ENCODE measurements around the gene PRDM13. TPM values are rescaled to one million over a fixed set of nuclear protein-coding genes. Genes with fewer than 3 reads are reported as not detected.
"Not testable (repeated sequence)": the region's sequence is repeated elsewhere in the genome, so short reads cannot be mapped to it uniquely, and the experiment has no call there.

Gene PRDM13
- total RNA-seq, 1 experiment from 2014 or later, result 0.11 TPM

DNA sequence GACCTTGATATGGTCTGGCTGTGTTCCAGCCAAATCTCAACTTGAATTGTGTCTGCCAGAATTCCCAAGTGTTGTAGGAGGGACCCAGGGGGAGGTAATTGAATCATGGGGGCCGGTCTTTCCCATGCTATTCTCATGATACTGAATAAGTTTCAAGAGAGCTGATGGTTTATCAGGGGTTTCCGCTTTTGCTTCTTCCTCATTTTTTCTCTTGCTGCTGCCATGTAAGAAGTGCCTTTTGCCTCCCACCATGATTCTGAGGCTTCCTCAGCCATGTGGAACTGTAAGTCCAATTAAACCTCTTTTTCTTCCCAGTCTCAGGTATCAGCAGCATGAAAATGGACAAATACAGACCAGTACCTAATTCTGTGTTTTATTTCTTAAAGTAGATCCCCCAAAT, 15.4 kb downstream of the PRDM13 start:
- ATAC-seq; H3K27ac Mint-ChIP-seq; H3K4me3 Mint-ChIP-seq; DNase-seq (ENCODE audit: low spot score); H3K36me3 Mint-ChIP-seq; H3K9me3 Mint-ChIP-seq; CTCF ChIA-PET; POLR2A ChIA-PET; H3K4me1 Mint-ChIP-seq: not testable (repeated sequence)
- peaks cover 89% of the 10 kb centered on the region for H3K27me3 Mint-ChIP-seq (ENCODE audit: low read depth)

DNA sequence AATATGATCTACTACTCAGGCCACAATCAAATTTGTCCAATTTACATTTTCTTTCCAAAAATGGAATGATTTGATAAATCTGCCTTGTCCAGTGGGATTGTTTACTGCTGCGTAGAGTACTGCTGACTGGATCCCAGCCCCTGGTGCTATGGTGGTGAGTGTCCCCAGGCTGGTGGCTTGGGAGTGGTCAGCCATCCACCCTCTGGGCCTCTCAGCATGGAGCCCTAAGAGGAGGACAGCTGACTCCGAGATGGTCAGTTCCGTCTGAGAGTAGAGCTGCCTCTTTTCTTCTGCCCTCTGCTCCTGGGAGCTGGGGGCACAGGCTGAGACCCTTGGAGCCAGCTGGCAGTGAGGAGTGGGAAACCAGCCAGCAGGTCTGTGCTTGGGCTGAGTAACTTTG, 22.7 kb downstream of the PRDM13 start:
- Mint-ChIP-seq H3K36me3 (no peaks in the 10 kb centered on the region), H3K27ac (no peak overlapping the region), H3K9me3 (peaks cover 4% of the 10 kb centered on the region; the same call in 1 of the 2 replicates), H3K4me3 (no peak overlapping the region), H3K27me3 (ENCODE audit: low read depth) (peaks cover 33% of the 10 kb centered on the region), H3K4me1 (no peaks in the 10 kb centered on the region)
- POLR2A ChIA-PET, result no interaction called here
- no peak for TF ChIP-seq JUN (CRISPR knock-in tag; IDR thresholded peaks at IDR 0.05)
- TF ChIP-seq, protein P1, sequence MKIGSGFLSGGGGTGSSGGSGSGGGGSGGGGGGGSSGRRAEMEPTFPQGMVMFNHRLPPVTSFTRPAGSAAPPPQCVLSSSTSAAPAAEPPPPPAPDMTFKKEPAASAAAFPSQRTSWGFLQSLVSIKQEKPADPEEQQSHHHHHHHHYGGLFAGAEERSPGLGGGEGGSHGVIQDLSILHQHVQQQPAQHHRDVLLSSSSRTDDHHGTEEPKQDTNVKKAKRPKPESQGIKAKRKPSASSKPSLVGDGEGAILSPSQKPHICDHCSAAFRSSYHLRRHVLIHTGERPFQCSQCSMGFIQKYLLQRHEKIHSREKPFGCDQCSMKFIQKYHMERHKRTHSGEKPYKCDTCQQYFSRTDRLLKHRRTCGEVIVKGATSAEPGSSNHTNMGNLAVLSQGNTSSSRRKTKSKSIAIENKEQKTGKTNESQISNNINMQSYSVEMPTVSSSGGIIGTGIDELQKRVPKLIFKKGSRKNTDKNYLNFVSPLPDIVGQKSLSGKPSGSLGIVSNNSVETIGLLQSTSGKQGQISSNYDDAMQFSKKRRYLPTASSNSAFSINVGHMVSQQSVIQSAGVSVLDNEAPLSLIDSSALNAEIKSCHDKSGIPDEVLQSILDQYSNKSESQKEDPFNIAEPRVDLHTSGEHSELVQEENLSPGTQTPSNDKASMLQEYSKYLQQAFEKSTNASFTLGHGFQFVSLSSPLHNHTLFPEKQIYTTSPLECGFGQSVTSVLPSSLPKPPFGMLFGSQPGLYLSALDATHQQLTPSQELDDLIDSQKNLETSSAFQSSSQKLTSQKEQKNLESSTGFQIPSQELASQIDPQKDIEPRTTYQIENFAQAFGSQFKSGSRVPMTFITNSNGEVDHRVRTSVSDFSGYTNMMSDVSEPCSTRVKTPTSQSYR (CRISPR knock-in tag; IDR thresholded peaks at IDR 0.05), result no peak
- TF ChIP-seq, protein P2, sequence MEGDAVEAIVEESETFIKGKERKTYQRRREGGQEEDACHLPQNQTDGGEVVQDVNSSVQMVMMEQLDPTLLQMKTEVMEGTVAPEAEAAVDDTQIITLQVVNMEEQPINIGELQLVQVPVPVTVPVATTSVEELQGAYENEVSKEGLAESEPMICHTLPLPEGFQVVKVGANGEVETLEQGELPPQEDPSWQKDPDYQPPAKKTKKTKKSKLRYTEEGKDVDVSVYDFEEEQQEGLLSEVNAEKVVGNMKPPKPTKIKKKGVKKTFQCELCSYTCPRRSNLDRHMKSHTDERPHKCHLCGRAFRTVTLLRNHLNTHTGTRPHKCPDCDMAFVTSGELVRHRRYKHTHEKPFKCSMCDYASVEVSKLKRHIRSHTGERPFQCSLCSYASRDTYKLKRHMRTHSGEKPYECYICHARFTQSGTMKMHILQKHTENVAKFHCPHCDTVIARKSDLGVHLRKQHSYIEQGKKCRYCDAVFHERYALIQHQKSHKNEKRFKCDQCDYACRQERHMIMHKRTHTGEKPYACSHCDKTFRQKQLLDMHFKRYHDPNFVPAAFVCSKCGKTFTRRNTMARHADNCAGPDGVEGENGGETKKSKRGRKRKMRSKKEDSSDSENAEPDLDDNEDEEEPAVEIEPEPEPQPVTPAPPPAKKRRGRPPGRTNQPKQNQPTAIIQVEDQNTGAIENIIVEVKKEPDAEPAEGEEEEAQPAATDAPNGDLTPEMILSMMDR (IDR thresholded peaks at IDR 0.05), result no peak
- no peak for TF ChIP-seq MYBL2 (CRISPR knock-in tag; IDR thresholded peaks at IDR 0.05)
- TF ChIP-seq ESRRA (CRISPR knock-in tag; IDR thresholded peaks at IDR 0.05; ENCODE audit: borderline replicate concordance), result no peak
- TF ChIP-seq GTF2I (CRISPR knock-in tag; conservative IDR thresholded peaks at IDR 0.05), result no peak
- TF ChIP-seq, protein P3, sequence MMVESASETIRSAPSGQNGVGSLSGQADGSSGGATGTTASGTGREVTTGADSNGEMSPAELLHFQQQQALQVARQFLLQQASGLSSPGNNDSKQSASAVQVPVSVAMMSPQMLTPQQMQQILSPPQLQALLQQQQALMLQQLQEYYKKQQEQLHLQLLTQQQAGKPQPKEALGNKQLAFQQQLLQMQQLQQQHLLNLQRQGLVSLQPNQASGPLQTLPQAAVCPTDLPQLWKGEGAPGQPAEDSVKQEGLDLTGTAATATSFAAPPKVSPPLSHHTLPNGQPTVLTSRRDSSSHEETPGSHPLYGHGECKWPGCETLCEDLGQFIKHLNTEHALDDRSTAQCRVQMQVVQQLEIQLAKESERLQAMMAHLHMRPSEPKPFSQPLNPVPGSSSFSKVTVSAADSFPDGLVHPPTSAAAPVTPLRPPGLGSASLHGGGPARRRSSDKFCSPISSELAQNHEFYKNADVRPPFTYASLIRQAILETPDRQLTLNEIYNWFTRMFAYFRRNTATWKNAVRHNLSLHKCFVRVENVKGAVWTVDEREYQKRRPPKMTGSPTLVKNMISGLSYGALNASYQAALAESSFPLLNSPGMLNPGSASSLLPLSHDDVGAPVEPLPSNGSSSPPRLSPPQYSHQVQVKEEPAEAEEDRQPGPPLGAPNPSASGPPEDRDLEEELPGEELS (CRISPR knock-in tag; IDR thresholded peaks at IDR 0.05), result no peak
- no peak for TF ChIP-seq FOXJ3 (CRISPR knock-in tag; IDR thresholded peaks at IDR 0.05; ENCODE audit: borderline replicate concordance)
- no peak for TF ChIP-seq EMX1 (CRISPR knock-in tag; IDR thresholded peaks at IDR 0.05)
- TF ChIP-seq, protein P4, sequence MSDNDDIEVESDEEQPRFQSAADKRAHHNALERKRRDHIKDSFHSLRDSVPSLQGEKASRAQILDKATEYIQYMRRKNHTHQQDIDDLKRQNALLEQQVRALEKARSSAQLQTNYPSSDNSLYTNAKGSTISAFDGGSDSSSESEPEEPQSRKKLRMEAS (CRISPR knock-in tag; IDR thresholded peaks at IDR 0.05), result no peak
- TF ChIP-seq, protein P5, sequence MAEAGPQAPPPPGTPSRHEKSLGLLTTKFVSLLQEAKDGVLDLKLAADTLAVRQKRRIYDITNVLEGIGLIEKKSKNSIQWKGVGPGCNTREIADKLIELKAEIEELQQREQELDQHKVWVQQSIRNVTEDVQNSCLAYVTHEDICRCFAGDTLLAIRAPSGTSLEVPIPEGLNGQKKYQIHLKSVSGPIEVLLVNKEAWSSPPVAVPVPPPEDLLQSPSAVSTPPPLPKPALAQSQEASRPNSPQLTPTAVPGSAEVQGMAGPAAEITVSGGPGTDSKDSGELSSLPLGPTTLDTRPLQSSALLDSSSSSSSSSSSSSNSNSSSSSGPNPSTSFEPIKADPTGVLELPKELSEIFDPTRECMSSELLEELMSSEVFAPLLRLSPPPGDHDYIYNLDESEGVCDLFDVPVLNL (CRISPR knock-in tag; IDR thresholded peaks at IDR 0.05; ENCODE audit: borderline replicate concordance, low read depth), result no peak
- TF ChIP-seq TEAD4 (CRISPR knock-in tag; IDR thresholded peaks at IDR 0.05), result no peak
- no peak for TF ChIP-seq SOX15 (CRISPR knock-in tag; IDR thresholded peaks at IDR 0.05)
- TF ChIP-seq, protein P6, sequence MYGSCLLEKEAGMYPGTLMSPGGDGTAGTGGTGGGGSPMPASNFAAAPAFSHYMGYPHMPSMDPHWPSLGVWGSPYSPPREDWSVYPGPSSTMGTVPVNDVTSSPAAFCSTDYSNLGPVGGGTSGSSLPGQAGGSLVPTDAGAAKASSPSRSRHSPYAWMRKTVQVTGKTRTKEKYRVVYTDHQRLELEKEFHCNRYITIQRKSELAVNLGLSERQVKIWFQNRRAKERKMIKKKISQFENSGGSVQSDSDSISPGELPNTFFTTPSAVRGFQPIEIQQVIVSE (CRISPR knock-in tag; IDR thresholded peaks at IDR 0.05; ENCODE audit: borderline replicate concordance), result no peak
- no peak for ATAC-seq
- DNase-seq (ENCODE audit: low spot score), result no peak
- CTCF ChIA-PET, result no interaction called here

DNA sequence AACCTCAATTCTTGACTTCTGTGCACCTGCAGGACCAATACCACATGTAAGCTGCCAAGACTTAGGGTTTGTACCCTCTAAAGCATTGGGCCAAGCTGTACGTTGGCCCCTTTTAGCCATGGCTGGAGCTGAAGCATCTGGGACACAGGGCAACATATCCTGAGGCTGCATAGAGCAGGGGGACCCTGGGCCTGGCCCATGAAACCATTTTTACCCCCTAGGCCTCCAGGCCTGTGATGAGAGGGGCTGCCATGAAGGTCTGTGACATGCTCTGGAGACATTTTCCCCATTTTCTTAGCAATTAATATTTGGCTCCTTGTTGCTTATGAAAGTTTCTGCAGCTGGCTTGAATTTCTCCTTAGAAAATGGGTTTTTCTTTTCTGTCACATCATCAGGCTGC, 31.0 kb downstream of the PRDM13 start:
- CTCF ChIA-PET, result no interaction called here
- Mint-ChIP-seq H3K4me1 (no peaks in the 10 kb centered on the region), H3K4me3 (no peak overlapping the region), H3K27me3 (ENCODE audit: low read depth) (peaks cover 10% of the 10 kb centered on the region), H3K27ac (no peak overlapping the region), H3K9me3 (peaks cover 18% of the 10 kb centered on the region), H3K36me3 (peaks cover 19% of the 10 kb centered on the region)
- DNase-seq (ENCODE audit: low spot score), result no peak
- no peak for TF ChIP-seq ATF1 (CRISPR knock-in tag; IDR thresholded peaks at IDR 0.05)
- TF ChIP-seq, protein P7, sequence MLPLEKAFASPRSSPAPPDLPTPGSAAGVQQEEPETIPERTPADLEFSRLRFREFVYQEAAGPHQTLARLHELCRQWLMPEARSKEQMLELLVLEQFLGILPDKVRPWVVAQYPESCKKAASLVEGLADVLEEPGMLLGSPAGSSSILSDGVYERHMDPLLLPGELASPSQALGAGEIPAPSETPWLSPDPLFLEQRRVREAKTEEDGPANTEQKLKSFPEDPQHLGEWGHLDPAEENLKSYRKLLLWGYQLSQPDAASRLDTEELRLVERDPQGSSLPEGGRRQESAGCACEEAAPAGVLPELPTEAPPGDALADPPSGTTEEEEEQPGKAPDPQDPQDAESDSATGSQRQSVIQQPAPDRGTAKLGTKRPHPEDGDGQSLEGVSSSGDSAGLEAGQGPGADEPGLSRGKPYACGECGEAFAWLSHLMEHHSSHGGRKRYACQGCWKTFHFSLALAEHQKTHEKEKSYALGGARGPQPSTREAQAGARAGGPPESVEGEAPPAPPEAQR (CRISPR knock-in tag; IDR thresholded peaks at IDR 0.05), result no peak
- TF ChIP-seq, protein P8, sequence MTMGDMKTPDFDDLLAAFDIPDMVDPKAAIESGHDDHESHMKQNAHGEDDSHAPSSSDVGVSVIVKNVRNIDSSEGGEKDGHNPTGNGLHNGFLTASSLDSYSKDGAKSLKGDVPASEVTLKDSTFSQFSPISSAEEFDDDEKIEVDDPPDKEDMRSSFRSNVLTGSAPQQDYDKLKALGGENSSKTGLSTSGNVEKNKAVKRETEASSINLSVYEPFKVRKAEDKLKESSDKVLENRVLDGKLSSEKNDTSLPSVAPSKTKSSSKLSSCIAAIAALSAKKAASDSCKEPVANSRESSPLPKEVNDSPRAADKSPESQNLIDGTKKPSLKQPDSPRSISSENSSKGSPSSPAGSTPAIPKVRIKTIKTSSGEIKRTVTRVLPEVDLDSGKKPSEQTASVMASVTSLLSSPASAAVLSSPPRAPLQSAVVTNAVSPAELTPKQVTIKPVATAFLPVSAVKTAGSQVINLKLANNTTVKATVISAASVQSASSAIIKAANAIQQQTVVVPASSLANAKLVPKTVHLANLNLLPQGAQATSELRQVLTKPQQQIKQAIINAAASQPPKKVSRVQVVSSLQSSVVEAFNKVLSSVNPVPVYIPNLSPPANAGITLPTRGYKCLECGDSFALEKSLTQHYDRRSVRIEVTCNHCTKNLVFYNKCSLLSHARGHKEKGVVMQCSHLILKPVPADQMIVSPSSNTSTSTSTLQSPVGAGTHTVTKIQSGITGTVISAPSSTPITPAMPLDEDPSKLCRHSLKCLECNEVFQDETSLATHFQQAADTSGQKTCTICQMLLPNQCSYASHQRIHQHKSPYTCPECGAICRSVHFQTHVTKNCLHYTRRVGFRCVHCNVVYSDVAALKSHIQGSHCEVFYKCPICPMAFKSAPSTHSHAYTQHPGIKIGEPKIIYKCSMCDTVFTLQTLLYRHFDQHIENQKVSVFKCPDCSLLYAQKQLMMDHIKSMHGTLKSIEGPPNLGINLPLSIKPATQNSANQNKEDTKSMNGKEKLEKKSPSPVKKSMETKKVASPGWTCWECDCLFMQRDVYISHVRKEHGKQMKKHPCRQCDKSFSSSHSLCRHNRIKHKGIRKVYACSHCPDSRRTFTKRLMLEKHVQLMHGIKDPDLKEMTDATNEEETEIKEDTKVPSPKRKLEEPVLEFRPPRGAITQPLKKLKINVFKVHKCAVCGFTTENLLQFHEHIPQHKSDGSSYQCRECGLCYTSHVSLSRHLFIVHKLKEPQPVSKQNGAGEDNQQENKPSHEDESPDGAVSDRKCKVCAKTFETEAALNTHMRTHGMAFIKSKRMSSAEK (CRISPR knock-in tag; IDR thresholded peaks at IDR 0.05; ENCODE audit: borderline replicate concordance), result no peak
- ATAC-seq, result no peak
- POLR2A ChIA-PET, result interaction anchor here (0.6 kb wide), 1 partner anchor 8 kb away, joined by 3 read pairs; no protein-coding TSS in a partner anchor

All from WTC11 (cell line).